GM12872 (cell line): ENCODE measurements around the gene CALHM2.

Experiments
- TF ChIP-seq, protein P1 (sequence below): IDR thresholded peaks from 3 replicates; pipeline ENCODE4 v1.5.1; 2011; ENCODE audit warnings: low read depth, mild to moderate bottlenecking, low read length, moderate library complexity; ENCODE audit not compliant: insufficient read depth

Gene CALHM2, protein sequence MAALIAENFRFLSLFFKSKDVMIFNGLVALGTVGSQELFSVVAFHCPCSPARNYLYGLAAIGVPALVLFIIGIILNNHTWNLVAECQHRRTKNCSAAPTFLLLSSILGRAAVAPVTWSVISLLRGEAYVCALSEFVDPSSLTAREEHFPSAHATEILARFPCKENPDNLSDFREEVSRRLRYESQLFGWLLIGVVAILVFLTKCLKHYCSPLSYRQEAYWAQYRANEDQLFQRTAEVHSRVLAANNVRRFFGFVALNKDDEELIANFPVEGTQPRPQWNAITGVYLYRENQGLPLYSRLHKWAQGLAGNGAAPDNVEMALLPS

GRCh38 chr10:103451831-103452505 is at the start of gene CALHM2:
TSS of gene CALHM2 (minus strand) at chr10:103452370. CDS start at chr10:103449941, 2,429 bp downstream.
- TF ChIP-seq, protein P1, sequence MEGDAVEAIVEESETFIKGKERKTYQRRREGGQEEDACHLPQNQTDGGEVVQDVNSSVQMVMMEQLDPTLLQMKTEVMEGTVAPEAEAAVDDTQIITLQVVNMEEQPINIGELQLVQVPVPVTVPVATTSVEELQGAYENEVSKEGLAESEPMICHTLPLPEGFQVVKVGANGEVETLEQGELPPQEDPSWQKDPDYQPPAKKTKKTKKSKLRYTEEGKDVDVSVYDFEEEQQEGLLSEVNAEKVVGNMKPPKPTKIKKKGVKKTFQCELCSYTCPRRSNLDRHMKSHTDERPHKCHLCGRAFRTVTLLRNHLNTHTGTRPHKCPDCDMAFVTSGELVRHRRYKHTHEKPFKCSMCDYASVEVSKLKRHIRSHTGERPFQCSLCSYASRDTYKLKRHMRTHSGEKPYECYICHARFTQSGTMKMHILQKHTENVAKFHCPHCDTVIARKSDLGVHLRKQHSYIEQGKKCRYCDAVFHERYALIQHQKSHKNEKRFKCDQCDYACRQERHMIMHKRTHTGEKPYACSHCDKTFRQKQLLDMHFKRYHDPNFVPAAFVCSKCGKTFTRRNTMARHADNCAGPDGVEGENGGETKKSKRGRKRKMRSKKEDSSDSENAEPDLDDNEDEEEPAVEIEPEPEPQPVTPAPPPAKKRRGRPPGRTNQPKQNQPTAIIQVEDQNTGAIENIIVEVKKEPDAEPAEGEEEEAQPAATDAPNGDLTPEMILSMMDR, result no peak

- TF ChIP-seq, protein P1, result no peak
Measured at GRCh38 chr10:103501186-103501585, 49.0 kb upstream of the CALHM2 start.

DNA sequence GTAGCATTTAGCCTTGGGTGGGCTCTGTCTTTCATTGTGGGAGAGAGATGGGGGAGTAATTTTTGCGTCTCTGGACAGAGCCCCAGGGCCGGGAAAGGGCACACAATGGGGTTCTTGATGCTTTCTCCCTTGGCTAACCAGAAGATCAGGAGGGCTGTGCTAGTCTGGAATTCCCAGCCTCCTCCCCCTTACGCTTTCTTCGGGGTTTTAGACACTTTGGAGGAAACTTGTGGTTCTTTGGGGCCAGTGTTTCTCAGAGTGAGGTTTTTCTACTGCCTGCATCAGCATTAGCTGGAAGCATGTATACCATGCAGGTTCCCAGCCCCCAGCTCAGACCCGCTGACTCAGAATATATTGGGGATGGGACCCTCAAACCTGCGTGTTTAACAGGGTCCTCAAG is 48.3 kb upstream of the CALHM2 start:
- TF ChIP-seq, protein P1, result no peak

DNA sequence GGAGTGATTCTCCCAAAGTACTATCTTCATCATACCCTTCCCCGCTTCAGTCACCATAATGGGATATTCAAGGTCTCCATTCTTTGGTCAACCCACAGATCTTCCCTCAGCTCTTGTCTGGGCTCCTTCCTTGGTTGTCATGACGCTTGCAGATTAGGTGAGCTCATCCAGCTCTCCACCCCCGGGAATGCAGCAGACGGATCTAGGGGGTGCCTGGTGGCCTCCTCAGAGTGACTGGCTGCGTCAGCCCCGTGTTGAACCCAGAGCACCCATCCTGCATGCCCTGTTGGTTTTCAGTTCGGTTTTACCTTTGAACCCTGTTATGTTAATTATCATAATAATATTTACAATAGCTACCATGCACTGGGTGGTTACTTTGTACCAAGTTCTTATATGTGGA is 47.7 kb upstream of the CALHM2 start:
- TF ChIP-seq, protein P1, result no peak

GRCh38 chr10:103498936-103499638 is 46.9 kb upstream of the CALHM2 start:
- TF ChIP-seq, protein P1, result no peak

GRCh38 chr10:103497161-103497915 is 45.2 kb upstream of the CALHM2 start:
- TF ChIP-seq, protein P1, result no peak

DNA sequence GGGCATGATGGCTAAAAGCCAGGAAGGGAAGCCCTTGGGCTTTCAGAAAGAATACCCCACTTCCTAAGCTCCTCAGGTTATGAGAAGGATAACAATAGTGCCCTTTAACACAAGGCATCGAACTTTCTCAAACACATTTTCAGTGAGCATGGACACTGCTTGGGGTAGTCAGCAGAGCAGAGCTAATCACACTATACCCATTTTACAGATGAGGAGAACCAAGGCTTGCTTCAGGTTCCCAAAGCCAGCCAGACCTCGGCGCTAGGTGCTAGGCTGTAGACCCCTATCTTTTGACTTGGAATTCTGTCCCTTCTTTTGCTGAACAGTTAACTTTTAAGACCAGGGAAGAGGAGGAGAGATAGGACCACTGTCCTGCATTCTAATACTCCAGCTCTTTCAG is 43.2 kb upstream of the CALHM2 start:
- TF ChIP-seq, protein P1, result no peak
